CD4-positive, alpha-beta memory T cell (primary cell): Measurements from ENCODE around the gene CCDC178. TPM values are rescaled to one million over a fixed set of nuclear protein-coding genes. Genes with fewer than 3 reads are reported as not detected.
"Not testable (repeated sequence)": the region's sequence is repeated elsewhere in the genome, so short reads cannot be mapped to it uniquely, and the experiment has no call there.

ENCODE experiments used
- CTCF ChIA-PET: fragments of 350-600 bp; sonication (Branson Sonifier 250); formaldehyde crosslinking; loops from one replicate; lab custom pipeline; 2021; ENCODE audit warnings: inconsistent platforms; ENCODE audit not compliant: partially characterized antibody; lab: Charles Lee
- POLR2A ChIA-PET: fragments of 350-600 bp; sonication (Branson Sonifier 250); formaldehyde crosslinking; loops from one replicate; lab custom pipeline; 2021; ENCODE audit not compliant: partially characterized antibody; lab: Charles Lee
- DNase-seq, 5 donors: peaks; one replicate each; pipeline versions ENCODE4 v3.0.0 to v3.0.0-alpha.2; 2020 to 2022; ENCODE audit warnings: mixed read lengths in 1 of 5
- H3K27ac ChIP-seq: one replicate; pipeline ENCODE4 v1.7.0; 2013; ENCODE audit warnings: low read depth, low read length
- H3K27me3 ChIP-seq: 2 replicates; pipeline ENCODE4 v1.7.0; 2013; ENCODE audit warnings: mild to moderate bottlenecking, low read length, moderate library complexity; ENCODE audit not compliant: insufficient read depth
- H3K36me3 ChIP-seq: 2 replicates; pipeline ENCODE4 v1.7.0; 2013; ENCODE audit warnings: mild to moderate bottlenecking, low read length, moderate library complexity; ENCODE audit not compliant: insufficient read depth
- H3K4me1 ChIP-seq: 2 replicates; pipeline ENCODE4 v1.7.0; 2013; ENCODE audit warnings: mild to moderate bottlenecking, low read length, moderate library complexity; ENCODE audit not compliant: insufficient read depth
- H3K4me3 ChIP-seq, 2 donors: one replicate each; pipeline ENCODE4 v1.7.0; 2013; ENCODE audit warnings: low read length in 2 of 2, mild to moderate bottlenecking in 1 of 2
- H3K9me3 ChIP-seq, 2 donors: one replicate each; pipeline ENCODE4 v1.7.0; 2013; ENCODE audit warnings: low read length in 2 of 2, control low read depth in 1 of 2; ENCODE audit not compliant: control insufficient read depth in 1 of 2
- H3K27ac Mint-ChIP-seq, 7 donors: one replicate each; pipeline ENCODE4 v1.8.0; 2020 to 2021; ENCODE audit warnings: mixed read lengths in 7 of 7, mild to moderate bottlenecking in 6 of 7, inconsistent platforms in 3 of 7, moderate library complexity in 3 of 7
- H3K27me3 Mint-ChIP-seq, 2 donors: one replicate each; pipeline ENCODE4 v1.8.0; 2020 to 2021; ENCODE audit warnings: mixed read lengths in 2 of 2
- H3K36me3 Mint-ChIP-seq, 2 donors: one replicate each; pipeline ENCODE4 v1.8.0; 2020 to 2021; ENCODE audit warnings: mixed read lengths in 2 of 2, inconsistent platforms in 1 of 2, mild to moderate bottlenecking in 1 of 2
- H3K4me1 Mint-ChIP-seq, 4 donors: one replicate each; pipeline ENCODE4 v1.8.0; 2020 to 2021; ENCODE audit warnings: mixed read lengths in 4 of 4, mild to moderate bottlenecking in 1 of 4
- H3K4me3 Mint-ChIP-seq, 8 donors: one replicate each; pipeline ENCODE4 v1.8.0; 2020 to 2021; ENCODE audit warnings: mixed read lengths in 8 of 8, mild to moderate bottlenecking in 7 of 8, moderate library complexity in 6 of 8, inconsistent platforms in 3 of 8
- H3K9me3 Mint-ChIP-seq, 8 donors: one replicate each; pipeline ENCODE4 v1.8.0; 2020 to 2021; ENCODE audit warnings: mixed read lengths in 8 of 8, mild to moderate bottlenecking in 5 of 8, inconsistent platforms in 3 of 8, moderate library complexity in 1 of 8
- intact Hi-C: fragments of 100-400 bp; cut with micrococcal nuclease; formaldehyde crosslinking; loops from one replicate; pipeline ENCODE4 v1.15.1; 2023
- polyA plus RNA-seq, 2 donors: library from polyadenylated mRNA; unstranded; fragments of 300-500 nt; fragmentation: Illumina TruSeq; gene quantifications; one replicate each; pipeline ENCODE4 v1.2.3, GENCODE V29; 2021
- total RNA-seq, 2 experiments: library from RNA; stranded (reverse); gene quantifications; one replicate each; pipeline ENCODE4 v1.2.3, GENCODE V29; 2021

CCDC178 gene
- total and polyA plus RNA-seq, 4 experiments from 2014 or later: not detected

- CTCF ChIA-PET: no interaction called here
- no peaks in the 10 kb centered on the region for H3K9me3 ChIP-seq
- Mint-ChIP-seq H3K9me3 (peaks cover 0 to 11% (median 2%) of the 10 kb centered on the region in 8 donors), H3K36me3 (no peaks in the 10 kb centered on the region), H3K4me1 (no peaks in the 10 kb centered on the region), H3K27me3 (no peaks in the 10 kb centered on the region), H3K4me3 (no peak overlapping the region), H3K27ac (no peak overlapping the region)
- H3K27ac ChIP-seq: no peak overlapping the region
- intact Hi-C loops: no loop called here
- H3K36me3 ChIP-seq: no peaks in the 10 kb centered on the region
- no peaks in the 10 kb centered on the region for H3K27me3 ChIP-seq
- POLR2A ChIA-PET: no interaction called here
- no peak for DNase-seq
- no peaks in the 10 kb centered on the region for H3K4me1 ChIP-seq
- H3K4me3 ChIP-seq: no peak overlapping the region
Observed at GRCh38 chr18:33157893-33158292, 282.6 kb downstream of the CCDC178 start.

GRCh38 chr18:33156906-33157470 lies 283.5 kb downstream of the CCDC178 start:
- Mint-ChIP-seq H3K4me1 (no peaks in the 10 kb centered on the region), H3K9me3 (peaks cover 0 to 13% (median 3%) of the 10 kb centered on the region in 8 donors), H3K27me3 (no peaks in the 10 kb centered on the region), H3K27ac (no peak overlapping the region), H3K4me3 (no peak overlapping the region), H3K36me3 (no peaks in the 10 kb centered on the region)
- no peak overlapping the region for H3K27ac ChIP-seq
- no peak overlapping the region for H3K4me3 ChIP-seq
- no peak for DNase-seq
- no peaks in the 10 kb centered on the region for H3K36me3 ChIP-seq
- ChIA-PET CTCF (no interaction called here), POLR2A (no interaction called here)
- intact Hi-C loops: no loop called here
- no peaks in the 10 kb centered on the region for H3K9me3 ChIP-seq
- H3K4me1 ChIP-seq: no peaks in the 10 kb centered on the region
- no peaks in the 10 kb centered on the region for H3K27me3 ChIP-seq

- Histone ChIP-seq H3K36me3 (no peaks in the 10 kb centered on the region), H3K27ac (no peak overlapping the region), H3K4me1 (no peaks in the 10 kb centered on the region), H3K9me3 (no peaks in the 10 kb centered on the region), H3K27me3 (no peaks in the 10 kb centered on the region), H3K4me3 (no peak overlapping the region)
- H3K27me3 Mint-ChIP-seq: no peaks in the 10 kb centered on the region
- intact Hi-C loops: no loop called here
- H3K4me1 Mint-ChIP-seq: no peaks in the 10 kb centered on the region
- H3K36me3 Mint-ChIP-seq: no peaks in the 10 kb centered on the region
- DNase-seq: no peak
- ChIA-PET POLR2A (no interaction called here), CTCF (no interaction called here)
- H3K27ac Mint-ChIP-seq: no peak overlapping the region
- peaks cover 3 to 17% (median 7%) of the 10 kb centered on the region in 8 donors for H3K9me3 Mint-ChIP-seq
- H3K4me3 Mint-ChIP-seq: no peak overlapping the region
Observed at GRCh38 chr18:33154049-33154448, 286.5 kb downstream of the CCDC178 start.

- Histone ChIP-seq H3K4me3 (no peak overlapping the region), H3K27ac (no peak overlapping the region), H3K4me1 (no peaks in the 10 kb centered on the region), H3K9me3 (no peaks in the 10 kb centered on the region), H3K36me3 (no peaks in the 10 kb centered on the region), H3K27me3 (no peaks in the 10 kb centered on the region)
- Mint-ChIP-seq H3K27me3 (no peaks in the 10 kb centered on the region), H3K36me3 (no peaks in the 10 kb centered on the region), H3K4me3 (no peak overlapping the region), H3K4me1 (no peaks in the 10 kb centered on the region), H3K9me3 (peaks cover 3 to 17% (median 9%) of the 10 kb centered on the region in 8 donors), H3K27ac (no peak overlapping the region)
- no peak for DNase-seq
- POLR2A ChIA-PET: no interaction called here
- intact Hi-C loops: no loop called here
- CTCF ChIA-PET: no interaction called here
Observed at GRCh38 chr18:33152376-33152775, 288.1 kb downstream of the CCDC178 start.

- H3K27ac Mint-ChIP-seq, H3K27ac ChIP-seq, H3K4me3 ChIP-seq, H3K27me3 Mint-ChIP-seq, H3K9me3 ChIP-seq, DNase-seq, H3K27me3 ChIP-seq, CTCF ChIA-PET, H3K36me3 Mint-ChIP-seq, POLR2A ChIA-PET, H3K4me1 ChIP-seq, intact Hi-C loops, H3K36me3 ChIP-seq, H3K4me1 Mint-ChIP-seq: not testable (repeated sequence)
- Mint-ChIP-seq H3K4me3 (peak overlapping the region in 1 of 8 donors; percentile 31), H3K9me3 (peaks cover 3 to 19% (median 13%) of the 10 kb centered on the region in 8 donors)
Observed at GRCh38 chr18:33147811-33148210, 292.7 kb downstream of the CCDC178 start.

GRCh38 chr18:33146014-33146413 lies 294.5 kb downstream of the CCDC178 start:
- Mint-ChIP-seq H3K27ac (no peak overlapping the region), H3K4me3 (no peak overlapping the region), H3K36me3 (no peaks in the 10 kb centered on the region), H3K9me3 (peaks cover 3 to 24% (median 14%) of the 10 kb centered on the region in 8 donors), H3K27me3 (no peaks in the 10 kb centered on the region), H3K4me1 (no peaks in the 10 kb centered on the region)
- H3K4me1 ChIP-seq: no peaks in the 10 kb centered on the region
- H3K27me3 ChIP-seq: no peaks in the 10 kb centered on the region
- no peak overlapping the region for H3K4me3 ChIP-seq
- H3K36me3 ChIP-seq: no peaks in the 10 kb centered on the region
- H3K9me3 ChIP-seq: peaks cover 0 to 5% of the 10 kb centered on the region in 2 donors
- POLR2A ChIA-PET: no interaction called here
- intact Hi-C loops: no loop called here
- no peak for DNase-seq
- CTCF ChIA-PET: no interaction called here
- no peak overlapping the region for H3K27ac ChIP-seq

- Histone ChIP-seq H3K27ac (no peak overlapping the region), H3K36me3 (no peaks in the 10 kb centered on the region), H3K27me3 (no peaks in the 10 kb centered on the region), H3K9me3 (no peaks in the 10 kb centered on the region), H3K4me1 (no peaks in the 10 kb centered on the region), H3K4me3 (no peak overlapping the region)
- intact Hi-C loops: no loop called here
- H3K9me3 Mint-ChIP-seq: peaks cover 0 to 19% (median 4%) of the 10 kb centered on the region in 8 donors
- POLR2A ChIA-PET: no interaction called here
- H3K4me1 Mint-ChIP-seq: no peaks in the 10 kb centered on the region
- CTCF ChIA-PET: no interaction called here
- no peak overlapping the region for H3K4me3 Mint-ChIP-seq
- no peak overlapping the region for H3K27ac Mint-ChIP-seq
- no peaks in the 10 kb centered on the region for H3K36me3 Mint-ChIP-seq
- no peaks in the 10 kb centered on the region for H3K27me3 Mint-ChIP-seq
- no peak for DNase-seq
Observed at GRCh38 chr18:33135951-33136660, 304.4 kb downstream of the CCDC178 start.
